Uterus (tissue), 2 donors: ENCODE data around the gene KCNC1.

ENCODE experiments used
- POLR2A ChIP-seq, 2 donors: fragments of 450-650 bp; IDR thresholded peaks; one replicate each; pipeline ENCODE4 v1.6.1; 2016; ENCODE audit warnings: antibody characterized with exemption in 2 of 2, mild to moderate bottlenecking in 1 of 2, moderate library complexity in 1 of 2
- TF ChIP-seq, protein P1 (sequence below), 4 experiments: fragments of 200-600 bp in 2 of 4; fragments of 450-650 bp in 2 of 4; sonication (generic) in 2 of 4; IDR thresholded peaks; one replicate each; pipeline ENCODE4 v1.5.1; 2016 to 2019; ENCODE audit warnings: antibody characterized with exemption in 4 of 4, mild to moderate bottlenecking in 2 of 4, moderate library complexity in 1 of 4

DNA sequence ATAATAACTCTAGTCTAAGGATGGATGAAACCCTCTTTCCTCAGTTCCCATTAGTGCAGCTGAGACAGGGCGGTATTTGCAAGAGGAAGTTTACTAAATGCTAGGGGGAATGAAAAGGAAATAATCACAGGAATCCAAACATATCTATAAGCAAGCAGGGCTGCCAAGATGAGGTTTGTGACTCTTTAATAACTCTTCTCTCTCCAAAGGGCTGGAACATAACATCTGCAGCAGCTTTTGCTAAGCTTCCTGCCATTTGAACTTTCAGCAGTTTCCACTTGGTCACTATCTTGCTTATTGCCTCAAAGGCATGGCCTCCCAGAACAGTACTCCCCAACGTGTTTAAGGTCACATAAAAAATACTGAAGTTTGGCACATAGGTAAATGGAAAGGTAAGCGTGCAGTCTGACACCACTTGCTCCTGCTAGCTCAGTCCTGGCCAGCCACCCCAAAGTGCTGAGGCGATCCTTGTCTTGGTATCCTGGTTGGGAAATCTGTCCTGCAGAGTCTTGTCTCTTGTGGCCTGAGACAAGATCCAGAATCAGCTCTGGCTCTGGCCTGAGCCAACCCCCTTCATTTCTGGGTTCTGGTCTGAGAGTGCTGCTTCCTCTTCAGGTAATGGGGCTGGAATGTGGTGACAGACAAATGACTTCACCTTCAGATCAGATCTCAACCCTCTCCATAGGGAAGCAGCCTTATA lies 81.8 kb downstream of the KCNC1 start:
- no peak for TF ChIP-seq POLR2A (IDR thresholded peaks at IDR 0.05)
- TF ChIP-seq, protein P1, sequence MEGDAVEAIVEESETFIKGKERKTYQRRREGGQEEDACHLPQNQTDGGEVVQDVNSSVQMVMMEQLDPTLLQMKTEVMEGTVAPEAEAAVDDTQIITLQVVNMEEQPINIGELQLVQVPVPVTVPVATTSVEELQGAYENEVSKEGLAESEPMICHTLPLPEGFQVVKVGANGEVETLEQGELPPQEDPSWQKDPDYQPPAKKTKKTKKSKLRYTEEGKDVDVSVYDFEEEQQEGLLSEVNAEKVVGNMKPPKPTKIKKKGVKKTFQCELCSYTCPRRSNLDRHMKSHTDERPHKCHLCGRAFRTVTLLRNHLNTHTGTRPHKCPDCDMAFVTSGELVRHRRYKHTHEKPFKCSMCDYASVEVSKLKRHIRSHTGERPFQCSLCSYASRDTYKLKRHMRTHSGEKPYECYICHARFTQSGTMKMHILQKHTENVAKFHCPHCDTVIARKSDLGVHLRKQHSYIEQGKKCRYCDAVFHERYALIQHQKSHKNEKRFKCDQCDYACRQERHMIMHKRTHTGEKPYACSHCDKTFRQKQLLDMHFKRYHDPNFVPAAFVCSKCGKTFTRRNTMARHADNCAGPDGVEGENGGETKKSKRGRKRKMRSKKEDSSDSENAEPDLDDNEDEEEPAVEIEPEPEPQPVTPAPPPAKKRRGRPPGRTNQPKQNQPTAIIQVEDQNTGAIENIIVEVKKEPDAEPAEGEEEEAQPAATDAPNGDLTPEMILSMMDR (IDR thresholded peaks at IDR 0.05): no peak
